ENCODE data around the gene AHNAK2. TPM values are rescaled to one million over a fixed set of nuclear protein-coding genes. Genes with fewer than 3 reads are reported as not detected.
A peak's percentile ranks its signal among the peaks of the same experiment; 100 is the strongest.

The AHNAK2 gene
- total RNA-seq, 4 donors from 2014 or later = 44.9 to 175 (median 71.7) TPM

DNA sequence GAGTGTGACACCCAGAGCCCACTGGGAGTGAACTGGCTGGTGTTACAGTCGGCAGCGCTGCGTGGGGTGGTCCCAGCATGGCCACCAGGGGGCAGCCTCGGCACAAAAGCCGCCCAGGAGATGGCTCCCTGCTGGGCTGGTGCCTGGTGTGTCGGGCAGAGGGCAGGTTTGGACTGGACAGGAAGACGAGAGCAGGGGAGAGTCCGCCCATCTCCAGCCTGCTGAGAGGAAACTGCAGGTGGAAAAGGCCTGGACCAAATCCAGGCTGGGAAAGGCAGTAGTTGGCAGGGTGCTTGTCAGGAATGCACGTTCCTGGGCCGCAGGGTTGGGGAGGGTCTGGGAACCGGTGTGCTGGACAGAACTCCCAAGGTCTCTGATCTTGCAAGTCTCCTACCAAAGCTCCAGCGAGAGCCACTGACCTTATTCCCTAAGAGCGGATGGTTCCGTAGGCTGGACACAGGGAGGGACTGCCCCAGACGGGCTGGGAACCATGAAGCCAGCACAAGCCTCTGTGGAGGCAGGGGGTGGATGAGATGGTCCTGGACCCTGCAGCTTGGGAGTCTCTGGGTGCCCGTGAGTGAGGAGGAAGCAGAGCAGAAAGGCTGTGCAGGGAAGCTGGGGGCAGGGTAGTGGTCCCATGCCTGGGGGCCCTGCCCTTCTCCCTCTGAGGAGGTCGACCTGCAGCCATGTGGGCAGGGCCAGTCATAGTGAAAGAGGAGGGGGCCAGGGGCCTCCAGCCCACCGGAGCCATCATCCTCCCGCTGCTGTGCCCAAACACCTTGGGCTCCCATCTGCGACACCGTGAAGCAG, 1.8 kb downstream of the AHNAK2 start:
- DNase-seq = peak; percentile 78 to 79
- no peaks in the 10 kb centered on the region for H3K36me3 ChIP-seq
- intact Hi-C loops (cut with DNase I; ENCODE audit: low total_unique reads) = loop anchor here (5.0 kb wide), 1 partner anchor 46 kb away; the partner anchor contains the start of gene CDCA4
- no peaks in the 10 kb centered on the region for H3K27me3 ChIP-seq
- H3K4me1 ChIP-seq = peaks cover 25 to 53% of the 10 kb centered on the region in 2 donors
- H3K9me3 ChIP-seq = no peaks in the 10 kb centered on the region
- TF ChIP-seq, protein P1, sequence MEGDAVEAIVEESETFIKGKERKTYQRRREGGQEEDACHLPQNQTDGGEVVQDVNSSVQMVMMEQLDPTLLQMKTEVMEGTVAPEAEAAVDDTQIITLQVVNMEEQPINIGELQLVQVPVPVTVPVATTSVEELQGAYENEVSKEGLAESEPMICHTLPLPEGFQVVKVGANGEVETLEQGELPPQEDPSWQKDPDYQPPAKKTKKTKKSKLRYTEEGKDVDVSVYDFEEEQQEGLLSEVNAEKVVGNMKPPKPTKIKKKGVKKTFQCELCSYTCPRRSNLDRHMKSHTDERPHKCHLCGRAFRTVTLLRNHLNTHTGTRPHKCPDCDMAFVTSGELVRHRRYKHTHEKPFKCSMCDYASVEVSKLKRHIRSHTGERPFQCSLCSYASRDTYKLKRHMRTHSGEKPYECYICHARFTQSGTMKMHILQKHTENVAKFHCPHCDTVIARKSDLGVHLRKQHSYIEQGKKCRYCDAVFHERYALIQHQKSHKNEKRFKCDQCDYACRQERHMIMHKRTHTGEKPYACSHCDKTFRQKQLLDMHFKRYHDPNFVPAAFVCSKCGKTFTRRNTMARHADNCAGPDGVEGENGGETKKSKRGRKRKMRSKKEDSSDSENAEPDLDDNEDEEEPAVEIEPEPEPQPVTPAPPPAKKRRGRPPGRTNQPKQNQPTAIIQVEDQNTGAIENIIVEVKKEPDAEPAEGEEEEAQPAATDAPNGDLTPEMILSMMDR (IDR thresholded peaks at IDR 0.05) = peak; percentile 83 to 90 (median 87)
- TF ChIP-seq POLR2A (IDR thresholded peaks at IDR 0.05) = no peak
- peak overlapping the region; percentile 7 to 95 for H3K27ac ChIP-seq
- no peak overlapping the region for H3K4me3 ChIP-seq

DNA sequence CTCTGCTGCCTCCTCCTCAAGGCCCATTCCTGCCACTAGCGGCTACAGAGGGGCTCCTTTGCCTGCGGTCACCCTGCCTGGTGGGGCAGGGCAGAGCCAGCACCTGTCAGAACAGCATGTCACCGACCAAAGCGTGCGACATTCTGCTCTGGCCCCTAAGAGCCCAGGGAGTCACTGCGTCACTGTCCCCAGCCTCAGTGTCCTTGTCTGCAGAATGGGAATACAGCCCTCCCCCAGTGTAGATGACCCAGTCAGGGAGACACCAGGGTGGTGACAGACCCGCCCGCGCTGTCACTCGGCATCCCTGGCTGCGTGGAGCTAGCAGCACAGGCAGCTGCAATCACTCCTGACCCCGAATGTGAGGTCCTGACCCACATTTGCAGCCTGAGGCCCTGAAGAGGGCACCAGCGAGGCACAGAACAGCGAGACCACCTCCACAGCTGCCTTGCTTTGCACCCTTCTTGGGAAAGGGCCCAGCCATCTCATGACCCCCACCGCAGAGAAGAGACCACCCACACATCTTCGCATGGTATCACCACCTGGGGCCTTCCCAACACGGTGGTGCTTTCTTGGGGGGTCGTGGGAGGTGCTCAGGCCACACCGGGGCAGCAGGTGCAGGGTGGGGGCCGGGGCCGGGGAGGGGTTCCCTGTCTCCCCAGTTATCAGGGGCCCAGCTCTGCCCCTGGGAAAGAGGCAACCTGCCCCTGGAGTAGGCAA, 2.5 kb downstream of the AHNAK2 start:
- Histone ChIP-seq H3K27ac (peak overlapping the region; percentile 7 to 95), H3K36me3 (no peaks in the 10 kb centered on the region), H3K4me3 (no peak overlapping the region), H3K9me3 (no peaks in the 10 kb centered on the region), H3K4me1 (peaks cover 30 to 53% of the 10 kb centered on the region in 2 donors), H3K27me3 (no peaks in the 10 kb centered on the region)
- intact Hi-C loops (cut with DNase I; ENCODE audit: low total_unique reads) = loop anchor here (5.0 kb wide), 1 partner anchor 47 kb away; the partner anchor contains the start of gene CDCA4
- TF ChIP-seq, protein P1 (IDR thresholded peaks at IDR 0.05) = no peak
- no peak for TF ChIP-seq POLR2A (IDR thresholded peaks at IDR 0.05)
- DNase-seq = no peak

DNA sequence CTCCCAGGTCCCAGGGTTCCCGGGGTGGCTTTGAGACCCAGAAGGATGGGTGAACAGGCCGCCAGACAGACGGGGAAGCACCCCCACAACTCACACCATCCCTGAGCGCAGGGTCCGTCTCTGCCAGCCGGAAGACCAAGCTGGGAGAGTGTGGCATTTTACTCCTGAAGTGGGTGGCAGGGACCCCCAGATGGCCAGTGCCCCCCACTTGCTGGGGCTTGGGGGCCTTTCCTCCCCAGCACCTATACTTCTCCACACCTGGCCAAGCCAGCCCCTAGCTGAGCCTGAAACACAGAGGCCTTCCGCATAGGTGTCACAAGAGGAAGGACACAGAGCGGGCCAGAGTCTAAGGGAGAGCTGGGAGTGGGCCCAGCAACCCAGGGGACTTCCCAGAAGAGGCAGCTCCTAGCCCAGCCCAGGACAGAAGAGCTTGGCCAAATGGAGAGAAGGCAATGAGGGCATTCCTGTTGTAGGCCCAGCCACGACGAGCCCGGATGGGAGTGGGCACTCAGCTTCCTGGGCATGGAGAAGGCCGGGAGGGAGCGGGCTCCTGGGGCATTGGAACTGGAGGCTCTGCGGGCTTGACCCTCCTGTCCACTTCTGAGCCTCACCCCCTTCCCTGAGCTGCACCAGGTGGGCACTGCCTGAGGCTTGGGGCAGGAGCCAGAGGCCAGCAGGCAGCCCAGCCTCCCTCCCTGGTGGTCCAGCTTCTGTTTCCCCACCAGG, 3.3 kb downstream of the AHNAK2 start:
- Histone ChIP-seq H3K27me3 (no peaks in the 10 kb centered on the region), H3K9me3 (no peaks in the 10 kb centered on the region), H3K36me3 (no peaks in the 10 kb centered on the region), H3K4me1 (peaks cover 30 to 53% of the 10 kb centered on the region in 2 donors), H3K4me3 (no peak overlapping the region), H3K27ac (peak overlapping the region; percentile 95 to 99)
- intact Hi-C loops (cut with DNase I; ENCODE audit: low total_unique reads) = loop anchor here (5.0 kb wide), 1 partner anchor 47 kb away; the partner anchor contains the start of gene CDCA4
- TF ChIP-seq, protein P1 (IDR thresholded peaks at IDR 0.05) = no peak
- TF ChIP-seq POLR2A (IDR thresholded peaks at IDR 0.05) = no peak
- no peak for DNase-seq

DNA sequence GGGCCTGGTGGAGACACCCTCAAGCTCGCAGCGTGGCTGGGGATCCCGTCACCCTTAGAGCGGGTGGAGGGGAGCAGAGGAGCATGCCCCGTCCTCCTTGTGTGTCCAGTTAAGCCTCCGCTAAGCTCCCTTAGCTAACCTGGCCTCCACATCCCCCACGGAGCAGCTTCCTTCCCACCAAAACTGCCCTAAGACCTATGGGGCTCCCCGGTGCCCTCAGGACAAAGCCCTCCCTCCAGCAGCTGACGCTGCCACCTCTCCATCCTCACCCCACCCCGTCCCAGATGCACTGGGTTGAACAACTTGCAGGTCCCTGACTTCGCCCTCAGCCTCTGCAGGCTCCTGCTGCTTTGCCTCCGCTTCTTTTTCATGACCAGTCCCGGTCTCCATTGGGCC, 4.0 kb downstream of the AHNAK2 start:
- no peak for TF ChIP-seq POLR2A (IDR thresholded peaks at IDR 0.05)
- TF ChIP-seq, protein P1 (IDR thresholded peaks at IDR 0.05) = no peak
- Histone ChIP-seq H3K4me1 (peaks cover 30 to 53% of the 10 kb centered on the region in 2 donors), H3K27me3 (no peaks in the 10 kb centered on the region), H3K36me3 (no peaks in the 10 kb centered on the region), H3K9me3 (no peaks in the 10 kb centered on the region), H3K4me3 (peak overlapping the region; percentile 15), H3K27ac (peak overlapping the region; percentile 95 to 99)
- intact Hi-C loops (cut with DNase I; ENCODE audit: low total_unique reads) = no loop called here
- DNase-seq = no peak
